NCI-H524 treated with DMSO at 0.1 percent for 48 hours (cell line): ENCODE data around the gene SNAPC1.
"Not testable (repeated sequence)": the region's sequence is repeated elsewhere in the genome, so short reads cannot be mapped to it uniquely, and the experiment has no call there.

Experiments
- DNase-seq: peaks from one replicate; lab custom pipeline; 2025; lab: John Stamatoyannopoulos, UW

SNAPC1 gene

GRCh38 chr14:61761959-61762786 lies at the start of gene SNAPC1:
Gene SNAPC1, plus strand, starts transcription at chr14:61762420. Its CDS starts 41 bp downstream, at chr14:61762461.
- DNase-seq = peak; percentile 98

- DNase-seq = no peak
Measured at GRCh38 chr14:61713724-61714437, 48.3 kb upstream of the SNAPC1 start.

- DNase-seq = no peak
Measured at GRCh38 chr14:61716956-61717355, 45.3 kb upstream of the SNAPC1 start.

GRCh38 chr14:61718039-61718438 lies 44.2 kb upstream of the SNAPC1 start:
- no peak for DNase-seq

GRCh38 chr14:61719344-61720293 lies 42.6 kb upstream of the SNAPC1 start:
- DNase-seq = no peak

- DNase-seq = no peak
Measured at GRCh38 chr14:61720294-61720661, 41.9 kb upstream of the SNAPC1 start.

GRCh38 chr14:61720741-61721140 lies 41.5 kb upstream of the SNAPC1 start:
- DNase-seq = no peak

- no peak for DNase-seq
Measured at GRCh38 chr14:61724133-61724532, 38.1 kb upstream of the SNAPC1 start.

- DNase-seq = no peak
Measured at GRCh38 chr14:61726778-61727658, 35.2 kb upstream of the SNAPC1 start.

- no peak for DNase-seq
Measured at GRCh38 chr14:61730756-61731373, 31.4 kb upstream of the SNAPC1 start.

- DNase-seq = no peak
Measured at GRCh38 chr14:61733972-61734371, 28.2 kb upstream of the SNAPC1 start.

GRCh38 chr14:61736751-61737150 lies 25.5 kb upstream of the SNAPC1 start:
- DNase-seq = no peak

GRCh38 chr14:61737915-61738314 lies 24.3 kb upstream of the SNAPC1 start:
- no peak for DNase-seq

- no peak for DNase-seq
Measured at GRCh38 chr14:61739133-61739532, 23.1 kb upstream of the SNAPC1 start.

- no peak for DNase-seq
Measured at GRCh38 chr14:61742371-61742770, 19.8 kb upstream of the SNAPC1 start.

- DNase-seq = no peak
Measured at GRCh38 chr14:61744238-61744637, 18.0 kb upstream of the SNAPC1 start.

GRCh38 chr14:61746346-61746745 lies 15.9 kb upstream of the SNAPC1 start:
- not testable (repeated sequence) for DNase-seq

GRCh38 chr14:61746881-61747280 lies 15.3 kb upstream of the SNAPC1 start:
- DNase-seq = no peak

GRCh38 chr14:61747342-61747741 lies 14.9 kb upstream of the SNAPC1 start:
- DNase-seq = no peak

- no peak for DNase-seq
Measured at GRCh38 chr14:61749264-61749663, 13.0 kb upstream of the SNAPC1 start.

GRCh38 chr14:61749867-61750266 lies 12.4 kb upstream of the SNAPC1 start:
- peak; percentile 35 for DNase-seq
